ENCODE measurements around the gene FYN. TPM values are rescaled to one million over a fixed set of nuclear protein-coding genes. Genes with fewer than 3 reads are reported as not detected.

Gene FYN
- total RNA-seq, 4 donors from 2014 or later = 37.8 to 65.8 (median 53.8) TPM

GRCh38 chr6:111738156-111738555 is 135.1 kb downstream of the FYN start:
- intact Hi-C loops (cut with DNase I) = no loop called here
- 96% methylated on average over 2 of the region's 3 CpGs for WGBS

GRCh38 chr6:111737065-111737521 is 136.2 kb downstream of the FYN start:
- DNase-seq (ENCODE audit: extremely low spot score) = no peak
- H3K27me3 ChIP-seq = no peaks in the 10 kb centered on the region
- WGBS = 91% methylated on average over 3 of the region's 3 CpGs
- peaks cover 0 to 11% (median 7%) of the 10 kb centered on the region in 4 donors for H3K9me3 ChIP-seq
- TF ChIP-seq POLR2AphosphoS5 (IDR thresholded peaks at IDR 0.05) (no peak), POLR2A (IDR thresholded peaks at IDR 0.05; ENCODE audit: low read depth) (no peak), EP300 (IDR thresholded peaks at IDR 0.05) (no peak), CTCF (IDR thresholded peaks at IDR 0.05) (no peak)
- H3K36me3 ChIP-seq = no peaks in the 10 kb centered on the region
- peaks cover 6 to 26% (median 13%) of the 10 kb centered on the region in 4 donors for H3K4me1 ChIP-seq
- H3K4me3 ChIP-seq = no peak overlapping the region
- H3K27ac ChIP-seq (replicated peaks in 1 of 4) = no peak overlapping the region
- intact Hi-C loops (cut with DNase I) = no loop called here

More at GRCh38 chr6:111738156-111738555, 135.1 kb downstream of the FYN start:
- Histone ChIP-seq H3K27me3 (no peaks in the 10 kb centered on the region), H3K4me1 (peaks cover 8 to 31% (median 17%) of the 10 kb centered on the region in 4 donors), H3K4me3 (no peak overlapping the region), H3K36me3 (no peaks in the 10 kb centered on the region), H3K27ac (replicated peaks in 1 of 4) (no peak overlapping the region), H3K9me3 (peaks cover 0 to under 1% (median 0%) of the 10 kb centered on the region in 4 donors)
- no peak for DNase-seq (ENCODE audit: extremely low spot score)
- TF ChIP-seq CTCF (IDR thresholded peaks at IDR 0.05) (no peak), EP300 (IDR thresholded peaks at IDR 0.05) (no peak), POLR2AphosphoS5 (IDR thresholded peaks at IDR 0.05) (no peak), POLR2A (IDR thresholded peaks at IDR 0.05; ENCODE audit: low read depth) (no peak)

GRCh38 chr6:111736005-111736608 is 137.1 kb downstream of the FYN start:
- WGBS = 89% methylated on average over 4 of the region's 4 CpGs
- intact Hi-C loops (cut with DNase I) = no loop called here
- TF ChIP-seq CTCF (IDR thresholded peaks at IDR 0.05) (no peak), EP300 (IDR thresholded peaks at IDR 0.05) (no peak), POLR2AphosphoS5 (IDR thresholded peaks at IDR 0.05) (no peak), POLR2A (IDR thresholded peaks at IDR 0.05; ENCODE audit: low read depth) (no peak)
- Histone ChIP-seq H3K4me1 (peaks cover 11 to 36% (median 13%) of the 10 kb centered on the region in 4 donors), H3K27ac (replicated peaks in 1 of 4) (no peak overlapping the region), H3K9me3 (peaks cover 0 to 11% (median 9%) of the 10 kb centered on the region in 4 donors), H3K4me3 (no peak overlapping the region), H3K27me3 (no peaks in the 10 kb centered on the region), H3K36me3 (no peaks in the 10 kb centered on the region)
- no peak for DNase-seq (ENCODE audit: extremely low spot score)

- no peak for DNase-seq (ENCODE audit: extremely low spot score)
- H3K36me3 ChIP-seq = no peaks in the 10 kb centered on the region
- TF ChIP-seq POLR2A (IDR thresholded peaks at IDR 0.05; ENCODE audit: low read depth) (no peak), CTCF (IDR thresholded peaks at IDR 0.05) (no peak)
- no peak overlapping the region for H3K4me3 ChIP-seq
- WGBS = 62% methylated on average over 4 of the region's 4 CpGs
- peaks cover 0 to 11% (median 9%) of the 10 kb centered on the region in 4 donors for H3K9me3 ChIP-seq
- intact Hi-C loops (cut with DNase I) = no loop called here
- H3K27me3 ChIP-seq = no peaks in the 10 kb centered on the region
- H3K27ac ChIP-seq (replicated peaks in 1 of 4) = no peak overlapping the region
- peaks cover 11 to 46% (median 16%) of the 10 kb centered on the region in 4 donors for H3K4me1 ChIP-seq
These were observed 138.9 kb downstream of the FYN start for GRCh38 chr6:111734068-111735061.

Data from esophagus muscularis mucosa (tissue), 4 donors.